GM18508 (cell line): Measurements from ENCODE around the gene UPK2.

ENCODE experiments used
- ATAC-seq: cut with Tn5 transposase; IDR thresholded peaks from one replicate; pipeline ENCODE4 v1.9.1; 2021; ENCODE audit warnings: moderate number of reproducible peaks; ENCODE audit not compliant: insufficient read depth, unreplicated experiment

Gene UPK2

DNA sequence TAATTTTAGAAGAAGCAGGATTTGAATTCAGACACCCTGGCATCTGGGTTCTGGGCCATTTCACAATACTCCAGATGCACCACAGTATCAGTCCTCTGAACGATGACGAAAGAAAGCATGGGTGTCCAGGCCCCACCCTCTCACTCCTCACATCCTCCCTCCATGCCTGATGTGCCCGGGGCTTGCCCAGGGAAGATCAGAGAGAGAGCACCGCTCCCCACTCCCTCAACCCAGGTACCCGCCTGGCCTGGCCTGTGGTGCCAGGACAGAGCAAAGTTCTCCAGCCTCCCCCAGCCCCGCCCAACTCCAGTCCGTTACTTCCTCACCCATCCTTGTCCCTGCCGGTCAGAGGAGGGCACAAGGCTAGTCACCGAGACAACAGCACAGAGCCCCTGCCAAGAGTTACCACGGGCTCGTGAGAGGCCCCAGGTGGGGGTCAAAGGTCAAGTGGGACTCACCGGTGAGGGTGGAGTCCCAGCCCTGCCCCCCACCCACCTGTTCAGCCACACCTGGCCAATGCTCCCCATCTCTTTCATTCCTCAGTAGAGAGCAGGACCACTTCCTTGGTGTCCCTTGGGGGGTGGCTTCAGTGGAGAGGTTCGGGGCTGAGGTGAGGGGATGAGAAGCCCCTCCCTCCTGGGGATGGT, 38.5 kb upstream of the UPK2 start:
- ATAC-seq: no peak

DNA sequence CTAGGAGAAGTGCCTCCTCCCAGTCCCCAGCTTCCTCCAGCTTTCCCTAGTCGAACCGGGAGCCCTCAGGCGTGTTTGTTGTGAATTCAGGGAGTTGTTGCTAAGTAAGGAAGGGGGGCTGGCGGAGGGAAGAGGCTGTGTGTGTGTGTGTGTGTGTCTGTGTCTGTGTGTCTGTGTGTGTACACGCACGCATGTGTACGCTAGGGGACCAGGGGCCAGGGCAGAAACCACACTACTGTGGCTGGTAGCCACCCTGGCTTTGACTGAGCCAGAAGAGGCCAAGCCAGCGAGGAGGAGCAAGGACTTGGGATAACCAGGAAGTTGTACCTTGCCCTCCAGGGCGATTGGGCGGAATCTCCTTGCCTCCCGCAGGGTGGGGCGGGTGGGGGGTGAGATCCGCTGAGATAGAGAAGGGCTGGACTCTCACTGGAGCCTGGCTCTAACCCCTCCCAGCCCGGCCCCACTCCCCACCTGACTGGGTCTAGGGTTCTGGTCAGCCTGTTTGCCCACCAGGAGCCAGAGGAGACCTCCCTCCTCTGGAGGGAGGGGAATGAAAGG, 37.9 kb upstream of the UPK2 start:
- ATAC-seq: no peak

DNA sequence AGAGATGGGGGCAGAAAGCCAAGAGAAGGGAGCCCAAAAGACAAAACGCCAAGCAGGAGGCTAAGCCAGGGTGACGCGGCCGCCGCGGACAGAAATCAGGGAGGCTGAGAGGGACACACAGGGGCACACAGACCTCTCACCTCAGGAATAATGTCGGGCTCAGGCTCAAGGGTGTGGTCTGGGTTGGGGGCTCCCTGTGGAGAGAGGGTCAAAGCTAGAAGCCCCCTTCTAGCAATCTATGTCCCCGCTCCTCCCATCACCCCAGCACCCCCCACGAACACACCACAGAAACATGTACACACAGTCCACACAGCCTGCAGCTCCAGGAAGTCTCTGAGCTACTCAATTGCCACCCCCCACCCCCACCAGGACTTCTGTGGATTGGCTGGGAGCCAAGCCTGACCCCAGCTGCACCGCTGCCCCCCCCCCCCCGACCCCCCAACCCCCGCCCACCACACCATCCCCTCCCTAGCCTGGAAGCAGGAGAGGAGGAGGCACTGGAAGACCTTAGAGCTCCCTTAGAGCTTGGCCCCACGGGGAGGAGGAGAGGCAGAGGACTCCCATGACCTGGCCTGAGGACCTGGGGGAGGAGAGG, 37.3 kb upstream of the UPK2 start:
- no peak for ATAC-seq

DNA sequence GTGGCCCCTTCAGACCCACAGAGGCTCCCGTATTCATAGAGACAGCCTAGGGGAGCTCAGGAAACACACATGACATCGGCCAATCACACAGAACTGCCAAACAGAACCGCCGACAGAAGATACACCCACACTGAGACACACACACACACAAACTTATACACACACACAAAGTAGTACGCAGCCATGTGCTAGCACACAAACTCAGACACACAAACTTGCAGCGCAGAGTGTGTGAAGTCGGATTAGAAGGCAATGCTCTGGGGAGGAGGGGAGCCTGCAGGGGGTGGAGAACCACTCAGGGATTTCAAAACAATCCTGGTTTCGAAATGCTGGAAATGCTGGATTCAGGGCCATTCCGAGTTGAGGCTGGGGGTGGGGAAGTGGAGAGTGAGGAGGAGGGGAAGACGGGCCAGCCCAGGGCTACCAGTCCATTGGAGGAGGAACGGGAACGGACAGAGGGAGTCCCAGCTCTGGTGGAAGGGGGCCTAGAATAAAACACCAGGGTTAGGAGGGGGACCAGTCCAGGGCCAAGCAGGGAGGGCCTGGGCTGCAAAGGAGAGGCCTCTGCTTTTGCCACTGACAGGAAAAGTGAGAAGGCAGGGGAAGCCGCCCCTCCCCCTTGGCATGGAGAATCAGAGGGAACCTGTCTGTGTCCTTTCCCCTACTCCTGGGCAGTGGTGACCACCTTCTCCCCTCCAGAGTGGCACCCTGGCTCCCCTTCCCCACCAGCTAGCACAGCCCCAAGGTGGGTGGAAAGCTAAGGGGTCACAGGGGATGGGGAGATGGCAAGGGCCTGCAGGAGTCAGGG, 34.8 kb upstream of the UPK2 start:
- no peak for ATAC-seq

DNA sequence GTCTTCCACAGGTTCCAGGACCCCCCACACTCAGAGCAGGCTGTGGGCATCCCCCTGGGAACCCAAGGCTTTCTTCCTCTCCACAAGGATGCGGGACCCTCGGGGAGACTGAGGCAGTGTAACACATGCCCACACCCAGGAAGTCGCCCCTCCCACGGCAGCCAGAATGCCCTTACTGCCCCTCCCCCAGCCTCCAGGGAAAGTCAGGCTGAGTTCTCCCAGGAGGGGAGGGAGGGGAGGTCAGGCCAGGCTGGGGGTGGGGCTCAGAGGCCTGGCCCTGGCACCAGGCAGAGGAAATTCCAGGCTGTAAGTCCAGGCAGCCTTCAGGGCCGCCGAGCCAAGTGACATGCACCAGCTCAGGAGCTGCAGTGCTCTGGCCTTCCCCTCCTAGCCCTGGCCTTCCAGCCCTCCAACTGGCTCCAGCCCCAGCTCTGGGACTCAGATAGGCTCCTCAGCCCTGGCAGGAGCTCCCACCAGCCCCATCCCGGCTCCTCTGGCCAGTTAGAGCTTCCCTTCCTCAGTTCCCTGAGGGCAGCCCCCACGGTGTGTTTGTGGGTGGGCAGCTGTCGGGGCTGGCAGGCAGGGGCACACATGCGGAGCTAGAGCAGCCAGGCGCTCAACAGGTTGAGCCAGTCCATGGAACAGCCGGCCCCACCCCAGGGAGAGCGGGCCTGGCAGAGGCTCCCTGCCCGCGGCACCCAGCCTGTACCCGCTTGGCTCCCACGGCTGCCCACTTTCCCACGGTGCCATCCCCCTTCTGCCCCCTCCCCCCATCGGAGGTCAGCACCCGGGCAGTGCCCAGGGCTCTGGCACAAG, 34.0 kb upstream of the UPK2 start:
- no peak for ATAC-seq

DNA sequence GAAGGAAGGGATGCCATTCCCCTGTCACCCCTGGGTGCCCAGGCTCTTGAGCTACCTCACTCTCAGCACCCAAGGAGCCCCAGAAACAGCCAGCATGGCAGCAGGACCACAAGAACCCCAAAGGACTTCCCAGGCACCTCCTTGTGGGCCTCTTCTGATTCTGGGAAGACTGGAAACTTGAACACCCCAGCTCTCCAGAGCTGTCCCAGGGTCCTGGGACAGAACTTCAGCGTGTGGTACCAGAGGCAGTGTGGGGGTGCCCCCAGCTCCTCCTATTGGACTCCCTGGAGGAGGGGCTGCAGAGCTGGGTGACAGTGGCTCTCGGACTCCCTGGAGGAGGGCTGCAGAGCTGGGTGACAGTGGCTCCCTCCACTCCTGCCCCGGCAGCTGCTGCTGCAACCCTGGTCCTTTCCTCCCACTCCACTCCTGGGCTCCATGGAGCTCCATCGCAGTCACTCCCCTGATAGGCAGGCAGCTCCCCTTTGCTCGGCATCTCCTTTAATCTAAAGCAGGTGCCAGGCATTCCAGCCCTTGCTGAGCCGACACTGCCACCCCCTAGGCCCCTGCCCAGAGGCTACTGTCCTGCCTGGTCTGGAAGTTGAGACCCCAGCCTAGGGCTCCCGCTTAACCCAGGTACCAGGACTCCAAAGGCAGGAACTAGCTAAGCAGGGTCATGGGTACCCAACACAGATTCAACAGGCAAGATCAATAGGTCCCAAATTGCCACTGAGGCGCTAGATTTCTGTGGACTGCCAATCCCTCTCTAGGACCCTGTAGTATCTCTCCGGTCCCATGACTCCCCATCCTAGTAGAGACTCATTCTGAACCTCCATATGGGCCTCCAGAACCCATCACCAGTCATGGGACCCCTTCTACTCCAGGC, 33.1 kb upstream of the UPK2 start:
- ATAC-seq: no peak

- ATAC-seq: no peak
Measured at GRCh38 chr11:118923721-118924587, 32.1 kb upstream of the UPK2 start.

GRCh38 chr11:118924591-118925585, 31.2 kb upstream of the UPK2 start:
- ATAC-seq: no peak

GRCh38 chr11:118927554-118928100, 28.5 kb upstream of the UPK2 start:
- ATAC-seq: no peak

- peak; percentile 33 for ATAC-seq
Measured at GRCh38 chr11:118928101-118928869, 27.8 kb upstream of the UPK2 start.

DNA sequence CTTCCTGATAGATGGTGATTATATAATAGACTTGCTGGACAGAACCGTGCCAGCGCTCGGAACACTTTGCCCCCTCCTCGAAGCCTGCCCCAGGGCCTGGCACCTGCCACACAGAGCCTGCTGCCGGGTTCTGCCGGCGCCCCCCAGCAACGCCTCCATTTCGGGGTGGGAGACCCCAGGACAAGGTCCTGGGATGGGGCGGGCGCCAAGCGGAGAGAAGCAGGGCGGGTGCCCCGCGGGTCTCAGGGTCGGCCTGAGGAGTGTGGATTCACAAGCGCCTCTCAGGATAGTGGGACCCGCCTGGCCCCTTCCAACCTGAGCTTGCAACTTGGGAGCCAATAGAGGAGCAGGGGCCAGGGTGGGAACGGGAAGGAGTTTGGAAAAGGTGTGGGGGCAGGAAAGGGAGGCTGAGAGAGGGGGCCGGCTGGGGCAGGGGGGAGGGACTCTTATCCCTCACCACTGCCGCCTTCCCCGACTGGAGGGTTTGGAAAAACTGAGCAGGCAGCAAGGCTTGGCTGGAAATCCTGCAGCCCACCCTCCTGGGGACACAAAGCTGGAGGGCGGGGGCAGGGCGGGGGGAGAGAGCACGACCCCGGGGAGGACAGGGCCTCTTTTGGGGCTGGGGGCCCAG, 27.1 kb upstream of the UPK2 start:
- ATAC-seq: no peak

- no peak for ATAC-seq
Measured at GRCh38 chr11:118929501-118930093, 26.5 kb upstream of the UPK2 start.

GRCh38 chr11:118930094-118930712, 25.9 kb upstream of the UPK2 start:
- no peak for ATAC-seq

- ATAC-seq: no peak
Measured at GRCh38 chr11:118931571-118931970, 24.5 kb upstream of the UPK2 start.

- ATAC-seq: no peak
Measured at GRCh38 chr11:118933486-118933885, 22.6 kb upstream of the UPK2 start.
